Measurements from ENCODE around the gene C1orf74. TPM values are rescaled to one million over a fixed set of nuclear protein-coding genes. Genes with fewer than 3 reads are reported as not detected.

Gene C1orf74
- polyA plus RNA-seq, 1 of the 3 experiments (the other 2 are of a cell fraction) = 1.5 TPM

- H2AFZ ChIP-seq (ENCODE audit: low read depth) = no peak overlapping the region
- CTCF ChIA-PET = interaction anchor here (2.0 to 4.1 kb wide), 3 partner anchors 13 to 39 kb away, joined by 5 to 78 read pairs (median 33); partner anchors contain the start of gene IRF6
- H3K4me1 ChIP-seq (ENCODE audit: control insufficient read depth in 1 of 2, insufficient read depth in 2 of 2, low read depth in 1 of 2, low read length in 1 of 2) = peaks cover 6 to 9% of the 10 kb centered on the region in 2 experiments; a peak in 2 of 4 replicates
- no peak overlapping the region for H3K4me2 ChIP-seq
- no peak overlapping the region for H3K4me3 ChIP-seq (ENCODE audit: low read depth in 2 of 2, low read length in 1 of 2)
- H3K27me3 ChIP-seq (ENCODE audit: insufficient read depth) = no peaks in the 10 kb centered on the region
- H3F3A ChIP-seq (replicated peaks; ENCODE audit: insufficient read depth) = peaks cover 33% of the 10 kb centered on the region
- POLR2A ChIA-PET = no interaction called here
- DNase-seq = no peak
- H3K36me3 ChIP-seq (replicated peaks in 1 of 2; ENCODE audit: control insufficient read depth in 1 of 2, insufficient read depth in 2 of 2, low read length in 1 of 2) = no peaks in the 10 kb centered on the region
- TF ChIP-seq USF2 (IDR thresholded peaks at IDR 0.05; ENCODE audit: borderline replicate concordance, low read depth, low read length) (no peak), IRF3 (IDR thresholded peaks at IDR 0.05; ENCODE audit: low read depth, low read length) (no peak), FOSL2 (IDR thresholded peaks at IDR 0.05; ENCODE audit: borderline replicate concordance, low read depth) (no peak)
- H3K9me2 ChIP-seq = no peaks in the 10 kb centered on the region
- no peaks in the 10 kb centered on the region for H4K20me1 ChIP-seq (ENCODE audit: insufficient read depth)
- no peaks in the 10 kb centered on the region for H3K79me2 ChIP-seq (ENCODE audit: insufficient read depth)
- no peak overlapping the region for H3K27ac ChIP-seq (ENCODE audit: low read depth in 2 of 2, low read length in 1 of 2)
- no peak overlapping the region for H3K9ac ChIP-seq
- WGBS (ENCODE audit: low lambda C conversion rate) = 68% methylated on average over 4 of the region's 4 CpGs
- no peaks in the 10 kb centered on the region for H3K9me3 ChIP-seq
Observed at GRCh38 chr1:209820986-209821385, 36.6 kb upstream of the C1orf74 start.

GRCh38 chr1:209819058-209819457, 34.7 kb upstream of the C1orf74 start:
- no peak for TF ChIP-seq USF2 (IDR thresholded peaks at IDR 0.05; ENCODE audit: borderline replicate concordance, low read depth, low read length)
- TF ChIP-seq SIN3A (IDR thresholded peaks at IDR 0.05; ENCODE audit: borderline replicate concordance, low read depth, low read length) = no peak
- TF ChIP-seq JUND (IDR thresholded peaks at IDR 0.05) = no peak
- no peak for TF ChIP-seq USF1 (IDR thresholded peaks at IDR 0.05; ENCODE audit: borderline replicate concordance, low read depth)
- TF ChIP-seq RAD21 (IDR thresholded peaks at IDR 0.05; ENCODE audit: low read length) = no peak
- no peak for TF ChIP-seq FOXM1 (IDR thresholded peaks at IDR 0.05; ENCODE audit: low read depth)
- no peak for TF ChIP-seq GABPA (IDR thresholded peaks at IDR 0.05; ENCODE audit: low read depth)
- TF ChIP-seq MAX (IDR thresholded peaks at IDR 0.05; ENCODE audit: low read depth) = no peak
- no peak for TF ChIP-seq GATA2 (CRISPR knock-in tag; IDR thresholded peaks at IDR 0.05)
- TF ChIP-seq RFX5 (IDR thresholded peaks at IDR 0.05; ENCODE audit: low read length) = no peak
- TF ChIP-seq EZH2phosphoT487 (IDR thresholded peaks at IDR 0.05; ENCODE audit: borderline replicate concordance, low read depth) = no peak
- no peak for TF ChIP-seq YY1 (IDR thresholded peaks at IDR 0.05; ENCODE audit: low read depth)
- TF ChIP-seq ZBTB33 (IDR thresholded peaks at IDR 0.05; ENCODE audit: borderline replicate concordance, low read depth) = no peak
- no peak for TF ChIP-seq IRF3 (IDR thresholded peaks at IDR 0.05; ENCODE audit: low read depth, low read length)
- no peak for TF ChIP-seq MEF2A (IDR thresholded peaks at IDR 0.05; ENCODE audit: borderline replicate concordance, low read depth)
- TF ChIP-seq PBX3 (IDR thresholded peaks at IDR 0.05) = no peak
- TF ChIP-seq RCOR1 (IDR thresholded peaks at IDR 0.05; ENCODE audit: low read length) = no peak
- no peak for TF ChIP-seq EP300 (IDR thresholded peaks at IDR 0.05; ENCODE audit: borderline replicate concordance in 1 of 2, low read depth in 1 of 2, low read length in 1 of 2)
- Histone ChIP-seq H3K27me3 (ENCODE audit: insufficient read depth) (no peaks in the 10 kb centered on the region), H3K4me2 (no peak overlapping the region), H3F3A (replicated peaks; ENCODE audit: insufficient read depth) (peaks cover 16% of the 10 kb centered on the region), H3K36me3 (replicated peaks in 1 of 2; ENCODE audit: control insufficient read depth in 1 of 2, insufficient read depth in 2 of 2, low read length in 1 of 2) (no peaks in the 10 kb centered on the region), H3K4me3 (ENCODE audit: low read depth in 2 of 2, low read length in 1 of 2) (no peak overlapping the region), H4K20me1 (ENCODE audit: insufficient read depth) (no peaks in the 10 kb centered on the region), H2AFZ (ENCODE audit: low read depth) (no peak overlapping the region), H3K9ac (no peak overlapping the region), H3K9me2 (no peaks in the 10 kb centered on the region), H3K9me3 (no peaks in the 10 kb centered on the region), H3K79me2 (ENCODE audit: insufficient read depth) (no peaks in the 10 kb centered on the region), H3K4me1 (ENCODE audit: control insufficient read depth in 1 of 2, insufficient read depth in 2 of 2, low read depth in 1 of 2, low read length in 1 of 2) (peaks cover 7 to 9% of the 10 kb centered on the region in 2 experiments; a peak in 2 of 4 replicates), H3K27ac (ENCODE audit: low read depth in 2 of 2, low read length in 1 of 2) (no peak overlapping the region)
- WGBS (ENCODE audit: low lambda C conversion rate) = 7% methylated on average over 1 of the region's 1 CpG
- CTCF ChIA-PET = interaction anchor here (0.9 to 1.7 kb wide), 5 partner anchors 8 to 170 kb away, joined by 3 to 6 read pairs (median 3); partner anchors contain the start of gene UTP25
- POLR2A ChIA-PET = no interaction called here
- no peak for DNase-seq
